Measurements from ENCODE around the gene ADSS1.

Gene ADSS1

GRCh38 chr14:104770851-104771272 is 46.8 kb downstream of the ADSS1 start:
- DNase-seq (ENCODE audit: low spot score), result no peak

DNA sequence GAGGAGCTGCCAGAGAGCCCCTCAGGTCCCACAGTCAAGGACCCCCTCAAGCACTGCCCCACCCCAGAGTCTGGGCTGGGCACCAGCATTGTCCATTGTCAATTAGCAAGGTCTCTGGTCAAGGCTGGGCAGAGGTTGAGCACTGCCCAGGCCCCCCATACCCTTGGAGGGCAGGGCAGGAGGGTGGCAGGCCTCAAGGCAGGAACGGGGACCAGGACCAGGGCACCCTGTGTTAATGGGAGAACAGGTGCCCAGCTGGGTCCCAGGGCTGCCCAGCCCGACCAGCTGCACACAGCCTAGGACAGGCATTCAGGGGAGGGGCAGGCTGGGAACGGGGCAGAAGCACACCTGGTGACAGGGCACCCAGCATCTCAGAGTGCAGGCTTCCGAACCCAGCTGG is 47.3 kb downstream of the ADSS1 start:
- no peak for DNase-seq (ENCODE audit: low spot score)

DNA sequence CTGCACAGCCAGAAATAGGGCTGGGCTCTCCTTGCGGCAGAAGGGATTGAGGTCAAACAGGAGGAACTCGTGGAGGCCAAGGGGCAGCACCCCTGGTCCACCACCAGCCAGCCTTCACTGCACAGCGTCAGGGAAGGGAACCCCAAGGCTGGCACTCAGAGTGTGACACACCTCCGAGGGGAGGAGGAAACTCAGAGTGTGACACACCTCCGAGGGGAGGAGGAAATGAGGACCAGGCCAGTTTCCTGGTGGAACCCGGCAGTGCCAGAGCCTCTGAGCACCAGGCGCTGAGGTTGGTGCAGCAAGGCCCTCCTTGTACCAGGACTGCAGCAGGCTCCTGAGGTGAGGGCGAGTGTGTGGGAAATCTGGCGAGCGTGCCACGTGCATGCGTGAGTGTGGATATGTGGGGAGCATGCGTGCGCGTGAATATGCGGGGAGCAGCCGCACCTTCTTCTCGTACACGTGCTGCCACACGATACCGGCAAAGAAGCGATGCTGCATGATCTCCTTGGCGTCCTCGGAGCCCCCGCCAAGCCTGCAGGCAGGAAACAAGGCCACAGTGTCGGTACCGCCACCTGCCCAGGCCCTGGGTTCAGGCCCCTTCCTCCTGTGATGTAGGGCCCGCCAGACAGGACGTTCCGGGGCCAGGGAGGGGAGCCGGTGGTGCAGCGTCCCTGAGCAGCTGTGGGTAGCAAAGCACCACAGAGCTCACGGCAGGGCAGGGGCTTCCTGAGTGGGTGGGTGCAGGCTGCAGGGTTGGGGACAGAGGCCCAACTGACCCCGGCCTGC is 48.1 kb downstream of the ADSS1 start:
- DNase-seq (ENCODE audit: low spot score), result no peak

GRCh38 chr14:104772707-104773504 is 48.9 kb downstream of the ADSS1 start:
- DNase-seq (ENCODE audit: low spot score), result no peak

DNA sequence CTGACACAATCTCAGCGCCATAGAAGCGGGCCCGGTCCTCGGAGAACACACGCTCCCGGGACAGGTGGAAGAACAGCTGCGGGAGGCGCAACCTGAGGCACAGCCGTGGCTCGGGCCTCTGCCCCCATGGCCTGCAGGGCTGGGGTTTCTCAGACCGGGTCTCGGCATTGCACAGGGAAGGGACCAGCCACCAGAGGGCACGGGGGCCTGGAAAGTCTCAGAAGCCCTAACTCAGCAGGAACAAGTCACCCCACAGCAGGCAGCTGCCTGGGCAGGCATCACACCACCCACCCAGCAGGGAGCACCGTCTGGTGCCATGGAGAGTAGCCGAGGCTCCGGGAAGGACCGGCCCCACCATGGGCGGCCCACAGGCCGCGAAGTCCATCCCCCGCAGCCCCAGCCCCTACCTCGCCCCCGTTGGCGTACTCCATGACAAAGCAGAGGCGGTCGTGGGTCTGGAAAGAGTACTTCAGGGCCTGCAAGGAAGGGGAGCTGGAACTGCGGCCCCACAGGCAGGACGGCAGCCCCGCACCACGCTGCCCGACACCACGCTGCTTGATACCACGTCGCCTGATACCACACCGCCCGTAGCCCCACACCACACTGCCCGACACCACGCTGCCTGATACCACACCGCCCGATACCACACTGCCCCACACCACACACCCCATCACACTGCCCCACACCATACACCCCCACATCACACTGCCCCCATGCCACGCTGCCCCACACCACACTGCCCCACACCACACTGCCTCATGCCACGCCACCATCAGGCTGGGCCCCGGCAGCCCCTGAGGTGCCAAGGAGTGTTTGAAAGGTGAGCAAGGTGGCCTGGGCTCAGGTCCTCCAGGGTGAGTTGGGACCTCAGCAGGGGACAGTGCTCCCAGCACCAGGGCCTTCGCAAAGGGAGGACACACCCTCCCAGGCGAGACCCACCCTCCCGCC is 49.8 kb downstream of the ADSS1 start:
- no peak for DNase-seq (ENCODE audit: low spot score)

GRCh38 chr14:104774453-104775072 is 50.5 kb downstream of the ADSS1 start:
- no peak for DNase-seq (ENCODE audit: low spot score)

GRCh38 chr14:104775073-104775489 is 51.1 kb downstream of the ADSS1 start:
- no peak for DNase-seq (ENCODE audit: low spot score)

DNA sequence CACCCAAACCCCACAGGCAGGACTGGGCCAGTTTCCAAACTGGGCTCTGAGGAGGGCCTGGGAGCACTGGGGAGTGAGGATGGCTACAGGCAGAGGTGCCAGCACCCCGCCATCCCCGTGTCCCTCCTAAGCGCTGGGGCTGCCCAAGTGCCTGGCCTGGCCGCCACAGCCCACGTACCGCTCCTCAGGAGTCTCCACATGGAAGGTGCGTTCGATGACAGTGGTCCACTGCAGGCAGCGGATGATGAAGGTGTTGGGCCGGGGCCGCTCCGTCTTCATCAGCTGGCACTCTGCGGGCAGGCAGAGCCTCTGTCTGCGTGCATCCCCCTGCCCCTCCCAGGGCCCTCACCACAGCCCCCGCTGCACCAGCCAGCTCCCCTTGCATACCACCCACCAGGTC is 52.5 kb downstream of the ADSS1 start:
- no peak for DNase-seq (ENCODE audit: low spot score)

- DNase-seq (ENCODE audit: low spot score), result no peak
Observed at GRCh38 chr14:104776961-104777807, 53.2 kb downstream of the ADSS1 start.

DNA sequence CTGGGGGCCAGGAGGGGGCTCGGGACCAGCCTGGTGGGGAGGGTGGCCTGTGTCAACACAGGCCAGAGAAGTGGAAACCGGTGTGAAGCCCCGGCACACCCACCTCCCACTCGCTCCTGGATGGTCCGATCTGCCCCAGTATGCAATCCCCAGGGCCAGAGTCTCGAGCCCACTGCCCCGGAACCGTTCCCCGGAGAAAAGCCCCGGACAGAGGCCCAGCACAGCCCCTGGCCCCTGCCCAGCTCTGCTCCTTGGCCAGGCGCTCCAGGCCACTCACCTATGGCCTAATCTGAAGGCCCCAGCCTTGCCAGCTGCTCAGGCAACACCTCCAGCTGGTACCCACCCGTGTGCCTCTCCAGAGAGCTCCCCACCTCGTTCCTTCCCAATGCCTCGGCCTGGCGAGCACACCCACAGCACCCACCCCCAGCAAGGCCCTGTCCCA is 53.8 kb downstream of the ADSS1 start:
- DNase-seq (ENCODE audit: low spot score), result no peak

GRCh38 chr14:104778694-104779331 is 54.8 kb downstream of the ADSS1 start:
- DNase-seq (ENCODE audit: low spot score), result no peak

GRCh38 chr14:104779776-104780512 is 55.9 kb downstream of the ADSS1 start:
- DNase-seq (ENCODE audit: low spot score), result no peak

DNA sequence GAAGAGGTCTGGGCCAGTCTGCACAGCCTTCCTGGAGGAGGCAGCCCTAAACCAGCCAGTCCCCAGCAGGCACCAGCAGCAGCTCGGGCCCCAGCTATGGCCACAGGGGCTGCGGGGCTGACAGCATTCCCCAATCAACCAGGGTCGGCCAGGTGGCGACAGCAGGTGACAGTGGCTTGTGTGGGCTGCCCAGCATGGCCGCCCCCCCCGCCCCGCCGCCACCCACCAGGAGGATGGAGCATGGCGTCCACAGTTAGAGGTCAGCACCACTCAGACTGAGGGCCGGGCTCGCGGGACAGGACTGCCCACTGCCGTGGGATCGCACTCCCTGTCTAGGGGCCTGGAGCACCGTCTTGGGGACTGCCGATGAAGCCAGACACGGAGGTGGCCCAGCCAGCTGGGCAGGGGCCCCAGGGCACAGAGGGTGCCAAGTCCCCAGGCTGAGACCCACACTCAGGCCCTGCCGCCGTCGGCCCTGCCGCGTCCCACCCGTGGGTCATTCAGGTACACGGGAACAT is 56.5 kb downstream of the ADSS1 start:
- no peak for DNase-seq (ENCODE audit: low spot score)

GRCh38 chr14:104781271-104782077 is 57.4 kb downstream of the ADSS1 start:
- DNase-seq (ENCODE audit: low spot score), result no peak

GRCh38 chr14:104782086-104782807 is 58.2 kb downstream of the ADSS1 start:
- no peak for DNase-seq (ENCODE audit: low spot score)

DNA sequence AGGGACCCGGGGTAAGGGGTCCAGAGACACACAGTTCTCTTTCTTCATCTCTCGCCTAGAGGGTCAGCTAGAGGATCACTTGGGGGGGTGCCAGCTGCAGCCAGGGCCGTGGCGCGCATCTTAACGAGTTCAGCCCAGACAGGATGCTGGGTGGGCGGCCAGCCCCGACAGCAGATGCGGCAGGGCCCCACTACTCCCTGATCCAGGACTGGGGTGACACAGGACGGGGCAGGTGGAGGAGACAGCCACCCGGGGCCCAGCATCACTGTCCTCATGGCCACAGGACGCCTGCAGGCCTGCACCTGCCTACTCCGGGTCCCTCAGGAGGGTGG is 58.7 kb downstream of the ADSS1 start:
- DNase-seq (ENCODE audit: low spot score), result no peak

DNA sequence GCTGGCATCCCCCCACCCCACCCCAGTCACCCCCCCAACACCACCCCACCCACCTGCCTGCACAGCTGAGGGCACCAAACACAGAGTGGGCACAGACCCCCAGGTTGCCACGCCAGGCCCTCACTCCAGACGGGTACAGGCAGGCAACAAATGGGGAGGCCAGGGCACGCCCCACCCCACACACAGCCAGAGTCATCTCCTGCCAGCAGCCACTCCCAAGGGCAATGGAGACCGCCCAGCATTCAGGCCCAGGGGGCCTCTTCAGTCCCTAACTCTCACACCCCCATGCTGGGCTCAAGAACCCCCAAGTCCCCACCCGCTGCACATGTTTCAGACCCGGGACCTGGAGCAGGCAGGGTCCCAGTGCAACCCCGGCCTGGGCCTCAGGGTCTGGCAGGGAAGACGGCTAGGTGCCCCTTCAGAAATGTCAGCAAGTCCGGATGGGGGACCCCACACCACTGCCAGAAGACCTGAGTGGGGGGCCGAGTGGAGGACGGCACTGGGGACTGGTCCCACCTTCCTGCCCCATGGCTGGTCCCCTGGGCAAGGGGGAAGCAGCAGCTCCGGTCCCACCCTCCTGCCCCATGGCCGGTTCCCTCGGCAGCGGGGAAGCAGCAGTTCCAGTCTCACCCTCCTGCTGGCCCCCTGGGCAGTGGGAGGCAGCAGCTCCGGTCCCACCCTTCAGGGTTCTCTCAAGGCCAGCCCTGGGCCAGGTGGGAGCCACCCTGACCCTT is 59.6 kb downstream of the ADSS1 start:
- DNase-seq (ENCODE audit: low spot score), result no peak
